SK-N-SH treated with all-trans-retinoic acid at 6 μM for 48 hours (cell line): ENCODE results near the gene HNRNPC.

Experiments used
- ATAC-seq: fragments of 200-7000 bp; cut with Tn5 transposase; 3 replicates; pipeline ENCODE4 v1.9.1; 2020; ENCODE audit warnings: mild to moderate bottlenecking, moderate library complexity
- ARNTL ChIP-seq: fragments of 450-650 bp; formaldehyde crosslinking; IDR thresholded peaks from 2 replicates; pipeline ENCODE4 v1.5.0; 2020; ENCODE audit warnings: low read depth, mild to moderate bottlenecking, moderate library complexity, borderline replicate concordance
- BACH2 ChIP-seq: fragments of 250-450 bp; sonication (Bioruptor Pico); IDR thresholded peaks from 2 replicates; pipeline ENCODE4 v1.9.0; 2021; ENCODE audit warnings: mild to moderate bottlenecking, borderline replicate concordance
- CSDC2 ChIP-seq: fragments of 250-450 bp; sonication (Bioruptor Pico); IDR thresholded peaks from 2 replicates; pipeline ENCODE4 v1.5.0; 2020; ENCODE audit warnings: mild to moderate bottlenecking, moderate library complexity
- ESRRG ChIP-seq: fragments of 250-450 bp; sonication (Bioruptor Pico); IDR thresholded peaks from 2 replicates; pipeline ENCODE4 v1.6.1; 2021; ENCODE audit warnings: mild to moderate bottlenecking
- GLIS3 ChIP-seq: fragments of 250-450 bp; sonication (Bioruptor Pico); IDR thresholded peaks from 2 replicates; pipeline ENCODE4 v1.5.0; 2020; ENCODE audit warnings: mild to moderate bottlenecking, moderate library complexity
- ISL1 ChIP-seq: fragments of 250-450 bp; sonication (Bioruptor Pico); IDR thresholded peaks from 2 replicates; pipeline ENCODE4 v2.1.2; 2022; ENCODE audit warnings: mild to moderate bottlenecking, moderate library complexity
- OSR1 ChIP-seq: fragments of 250-450 bp; sonication (Bioruptor Pico); IDR thresholded peaks from 2 replicates; pipeline ENCODE4 v1.8.0; 2022; ENCODE audit warnings: moderate library complexity, mild to moderate bottlenecking, inconsistent platforms
- PPARA ChIP-seq: fragments of 250-450 bp; sonication (Bioruptor Pico); IDR thresholded peaks from 2 replicates; pipeline ENCODE4 v1.5.0; 2020; ENCODE audit warnings: mild to moderate bottlenecking, borderline replicate concordance
- RARB ChIP-seq: fragments of 250-450 bp; sonication (Bioruptor Pico); IDR thresholded peaks from 2 replicates; pipeline ENCODE4 v1.8.0; 2021; ENCODE audit warnings: mild to moderate bottlenecking, moderate library complexity
- SNAI2 ChIP-seq: fragments of 250-450 bp; sonication (Bioruptor Pico); IDR thresholded peaks from 2 replicates; pipeline ENCODE4 v1.5.0; 2020; ENCODE audit warnings: mild to moderate bottlenecking, moderate library complexity
- TCF4 ChIP-seq: fragments of 250-450 bp; sonication (Bioruptor Pico); IDR thresholded peaks from 2 replicates; pipeline ENCODE4 v1.8.0; 2021; ENCODE audit warnings: mild to moderate bottlenecking, moderate library complexity, borderline replicate concordance
- TOX ChIP-seq: fragments of 250-450 bp; sonication (Bioruptor Pico); IDR thresholded peaks from 2 replicates; pipeline ENCODE4 v1.8.0; 2021; ENCODE audit warnings: mild to moderate bottlenecking, moderate library complexity, borderline replicate concordance
- ZC3H10 ChIP-seq: fragments of 250-450 bp; sonication (Bioruptor Pico); IDR thresholded peaks from 2 replicates; pipeline ENCODE4 v1.5.1; 2021; ENCODE audit warnings: mild to moderate bottlenecking, moderate library complexity
- ZFP3 ChIP-seq: fragments of 250-450 bp; sonication (Bioruptor Pico); IDR thresholded peaks from 2 replicates; pipeline ENCODE4 v1.5.0; 2020; ENCODE audit warnings: mild to moderate bottlenecking, moderate library complexity
- ZFP30 ChIP-seq: fragments of 450-650 bp; formaldehyde crosslinking; IDR thresholded peaks from 2 replicates; pipeline ENCODE4 v1.5.0; 2022; ENCODE audit warnings: mild to moderate bottlenecking, moderate library complexity
- ZNF565 ChIP-seq: fragments of 450-650 bp; formaldehyde crosslinking; conservative IDR thresholded peaks from 2 replicates; pipeline ENCODE4 v1.5.0; 2020; ENCODE audit warnings: low read depth, mild to moderate bottlenecking, moderate library complexity
- ZNF70 ChIP-seq: fragments of 450-650 bp; formaldehyde crosslinking; IDR thresholded peaks from 2 replicates; pipeline ENCODE4 v1.5.0; 2020; ENCODE audit warnings: mild to moderate bottlenecking, moderate library complexity
- ZNF8 ChIP-seq: fragments of 450-650 bp; formaldehyde crosslinking; IDR thresholded peaks from 2 replicates; pipeline ENCODE4 v1.5.0; 2020; ENCODE audit warnings: mild to moderate bottlenecking, moderate library complexity
- TF ChIP-seq, protein P1 (sequence below): fragments of 250-450 bp; sonication (Bioruptor Pico); IDR thresholded peaks from 2 replicates; pipeline ENCODE4 v1.5.1; 2020; ENCODE audit warnings: low read depth, mild to moderate bottlenecking, moderate library complexity
- TF ChIP-seq, protein P2 (sequence below): fragments of 250-450 bp; sonication (Bioruptor Pico); IDR thresholded peaks from 2 replicates; pipeline ENCODE4 v1.8.0; 2021; ENCODE audit warnings: low read depth, mild to moderate bottlenecking, moderate library complexity, borderline replicate concordance
- TF ChIP-seq, protein P3 (sequence below): fragments of 250-450 bp; sonication (Bioruptor Pico); IDR thresholded peaks from 2 replicates; pipeline ENCODE4 v1.5.0; 2020; ENCODE audit warnings: mild to moderate bottlenecking, moderate library complexity

HNRNPC gene

DNA sequence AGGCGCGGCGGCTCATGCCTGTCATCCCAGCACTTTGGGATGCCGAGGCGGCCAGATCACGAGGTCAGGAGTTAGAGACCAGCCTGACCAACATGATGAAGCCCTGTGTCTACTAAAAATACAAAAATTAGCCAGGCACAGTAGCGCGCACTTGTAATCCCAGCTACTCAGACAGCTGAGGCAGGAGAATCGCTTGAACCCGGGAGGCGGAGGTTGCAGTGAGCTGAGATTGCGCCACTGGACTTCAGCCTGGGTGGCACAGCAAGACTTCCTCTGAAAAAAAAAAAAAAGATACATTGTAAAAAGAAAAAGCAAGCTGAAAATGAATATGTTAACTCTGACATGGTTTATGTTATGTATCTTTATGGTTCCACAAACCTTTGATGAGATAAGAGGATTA lies 44.3 kb upstream of the HNRNPC start:
- TF ChIP-seq ZFP3 (CRISPR knock-in tag), result no peak
- no peak for TF ChIP-seq BACH2 (CRISPR knock-in tag)
- TF ChIP-seq GLIS3 (CRISPR knock-in tag), result no peak
- no peak for TF ChIP-seq TOX (CRISPR knock-in tag)
- no peak for TF ChIP-seq ZC3H10 (CRISPR knock-in tag)
- TF ChIP-seq OSR1 (CRISPR knock-in tag), result no peak
- no peak for TF ChIP-seq SNAI2 (CRISPR knock-in tag)
- no peak for TF ChIP-seq RARB (CRISPR knock-in tag)
- TF ChIP-seq ZNF8 (CRISPR knock-in tag), result no peak
- TF ChIP-seq ZNF70, result no peak
- no peak for TF ChIP-seq ARNTL (CRISPR knock-in tag)
- TF ChIP-seq ESRRG (CRISPR knock-in tag), result no peak
- no peak for TF ChIP-seq CSDC2 (CRISPR knock-in tag)
- TF ChIP-seq ZNF565 (CRISPR knock-in tag), result no peak
- no peak for ATAC-seq

DNA sequence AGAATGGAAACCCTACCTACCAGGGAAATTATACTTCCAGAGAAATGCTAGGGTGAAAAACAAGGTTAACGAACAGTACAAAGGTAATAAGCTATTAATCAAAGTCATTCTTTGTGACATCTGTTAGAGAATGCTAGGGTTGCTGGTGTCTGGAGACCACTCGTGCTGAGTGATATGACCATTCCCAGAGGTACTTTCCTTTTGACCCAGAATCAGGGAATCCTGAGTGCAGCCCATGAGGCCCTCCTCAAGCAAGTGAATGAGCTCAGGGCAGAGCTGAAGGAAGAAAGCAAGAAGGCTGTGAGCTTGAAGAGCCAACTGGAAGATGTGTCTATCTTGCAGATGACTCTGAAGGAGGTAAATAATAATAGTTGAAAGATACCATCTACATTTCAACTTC lies 42.4 kb upstream of the HNRNPC start:
- TF ChIP-seq GLIS3 (CRISPR knock-in tag), result no peak
- TF ChIP-seq ZNF565 (CRISPR knock-in tag), result no peak
- no peak for TF ChIP-seq ZFP30 (CRISPR knock-in tag)
- TF ChIP-seq BACH2 (CRISPR knock-in tag), result no peak
- TF ChIP-seq RARB (CRISPR knock-in tag), result no peak
- TF ChIP-seq ZC3H10 (CRISPR knock-in tag), result no peak
- no peak for TF ChIP-seq ZNF70
- ATAC-seq, result no peak

DNA sequence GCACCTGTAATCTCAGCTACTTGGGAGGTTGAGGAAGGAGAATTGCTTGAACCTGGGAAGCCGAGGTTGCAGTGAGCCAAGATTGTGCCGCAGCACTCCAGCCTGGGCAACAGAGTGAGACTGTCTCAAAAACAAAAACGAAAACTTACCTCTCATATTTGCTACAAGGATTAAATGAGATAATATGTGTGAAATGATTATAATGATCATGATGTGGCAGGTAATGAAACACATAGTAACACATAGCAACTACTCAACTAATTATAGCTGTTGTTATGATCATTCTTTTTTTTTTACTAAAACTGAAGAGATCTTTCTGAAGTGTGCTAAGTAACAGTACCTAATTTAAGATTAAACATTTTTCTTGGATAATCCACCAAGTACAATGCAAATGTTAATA lies 40.7 kb upstream of the HNRNPC start:
- ATAC-seq, result no peak
- TF ChIP-seq TOX (CRISPR knock-in tag) (no peak), ZC3H10 (CRISPR knock-in tag) (no peak), PPARA (CRISPR knock-in tag) (no peak), ZNF8 (CRISPR knock-in tag) (no peak), ZNF565 (CRISPR knock-in tag) (no peak), RARB (CRISPR knock-in tag) (no peak)
- TF ChIP-seq, protein P1, sequence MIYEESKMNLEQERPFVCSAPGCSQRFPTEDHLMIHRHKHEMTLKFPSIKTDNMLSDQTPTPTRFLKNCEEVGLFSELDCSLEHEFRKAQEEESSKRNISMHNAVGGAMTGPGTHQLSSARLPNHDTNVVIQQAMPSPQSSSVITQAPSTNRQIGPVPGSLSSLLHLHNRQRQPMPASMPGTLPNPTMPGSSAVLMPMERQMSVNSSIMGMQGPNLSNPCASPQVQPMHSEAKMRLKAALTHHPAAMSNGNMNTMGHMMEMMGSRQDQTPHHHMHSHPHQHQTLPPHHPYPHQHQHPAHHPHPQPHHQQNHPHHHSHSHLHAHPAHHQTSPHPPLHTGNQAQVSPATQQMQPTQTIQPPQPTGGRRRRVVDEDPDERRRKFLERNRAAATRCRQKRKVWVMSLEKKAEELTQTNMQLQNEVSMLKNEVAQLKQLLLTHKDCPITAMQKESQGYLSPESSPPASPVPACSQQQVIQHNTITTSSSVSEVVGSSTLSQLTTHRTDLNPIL, result no peak

DNA sequence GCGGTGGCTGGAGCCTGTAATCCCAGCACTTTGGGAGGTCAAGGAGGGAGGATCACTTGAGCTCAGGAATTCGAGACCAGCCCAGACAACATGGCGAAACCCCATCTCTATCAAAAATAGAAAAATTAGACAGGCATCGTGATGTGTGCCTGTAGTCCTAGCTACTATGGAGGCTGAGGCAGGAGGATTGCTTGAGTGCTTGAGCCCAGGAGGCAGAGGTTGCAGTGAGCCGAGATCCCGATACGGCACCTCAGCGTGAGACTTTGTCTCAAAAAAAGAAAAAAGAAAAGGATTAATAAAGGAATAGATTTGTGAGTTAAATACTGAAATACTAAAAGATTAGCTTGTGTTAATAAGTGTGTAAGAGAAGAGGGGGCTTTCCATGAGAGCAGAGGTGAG lies 40.0 kb upstream of the HNRNPC start:
- TF ChIP-seq ARNTL (CRISPR knock-in tag), result no peak
- no peak for TF ChIP-seq BACH2 (CRISPR knock-in tag)
- ATAC-seq, result no peak

DNA sequence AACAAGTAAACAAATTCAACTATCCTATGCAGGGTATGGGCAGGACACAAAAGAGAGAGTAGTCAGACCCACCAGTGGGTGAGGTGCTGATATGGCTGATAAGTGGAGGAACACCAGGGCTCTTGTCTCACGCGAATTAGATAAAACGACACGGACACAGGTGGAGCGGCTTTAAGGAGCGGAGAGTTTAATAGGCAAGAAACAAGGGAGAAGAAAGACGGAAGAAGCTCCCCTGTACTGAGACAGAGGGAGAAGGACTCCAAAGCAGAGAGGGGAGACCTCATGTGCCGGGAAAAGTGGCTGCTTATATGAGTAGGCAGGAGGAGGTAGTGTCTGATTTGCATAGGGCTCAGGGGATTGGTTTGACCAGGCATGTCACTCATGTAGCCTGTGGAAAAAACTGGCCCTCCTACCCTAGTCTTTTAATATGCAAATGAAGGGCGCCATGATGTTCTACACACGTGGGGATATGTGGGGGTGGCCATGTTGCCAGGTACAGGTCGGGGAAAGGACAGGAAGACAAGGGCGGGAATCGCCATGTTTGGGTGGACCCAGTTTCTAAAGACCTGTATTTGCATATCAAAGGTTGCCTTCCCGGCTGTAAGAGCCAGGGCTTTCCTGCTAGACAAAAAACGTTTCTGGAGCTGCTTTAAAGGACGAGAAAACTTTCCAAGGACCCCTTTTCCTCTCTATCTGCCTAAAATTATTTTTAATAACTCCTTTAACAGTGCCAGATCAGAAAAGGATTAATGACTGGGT lies 39.4 kb upstream of the HNRNPC start:
- TF ChIP-seq ZNF565 (CRISPR knock-in tag) (no peak), ESRRG (CRISPR knock-in tag) (no peak), SNAI2 (CRISPR knock-in tag) (no peak), RARB (CRISPR knock-in tag) (no peak), ISL1 (no peak), ARNTL (CRISPR knock-in tag) (no peak), ZFP30 (CRISPR knock-in tag) (no peak), PPARA (CRISPR knock-in tag) (no peak), CSDC2 (CRISPR knock-in tag) (no peak), TCF4 (CRISPR knock-in tag) (no peak)
- TF ChIP-seq, protein P2, sequence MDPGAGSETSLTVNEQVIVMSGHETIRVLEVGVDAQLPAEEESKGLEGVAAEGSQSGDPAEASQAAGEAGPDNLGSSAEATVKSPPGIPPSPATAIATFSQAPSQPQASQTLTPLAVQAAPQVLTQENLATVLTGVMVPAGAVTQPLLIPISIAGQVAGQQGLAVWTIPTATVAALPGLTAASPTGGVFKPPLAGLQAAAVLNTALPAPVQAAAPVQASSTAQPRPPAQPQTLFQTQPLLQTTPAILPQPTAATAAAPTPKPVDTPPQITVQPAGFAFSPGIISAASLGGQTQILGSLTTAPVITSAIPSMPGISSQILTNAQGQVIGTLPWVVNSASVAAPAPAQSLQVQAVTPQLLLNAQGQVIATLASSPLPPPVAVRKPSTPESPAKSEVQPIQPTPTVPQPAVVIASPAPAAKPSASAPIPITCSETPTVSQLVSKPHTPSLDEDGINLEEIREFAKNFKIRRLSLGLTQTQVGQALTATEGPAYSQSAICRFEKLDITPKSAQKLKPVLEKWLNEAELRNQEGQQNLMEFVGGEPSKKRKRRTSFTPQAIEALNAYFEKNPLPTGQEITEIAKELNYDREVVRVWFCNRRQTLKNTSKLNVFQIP (CRISPR knock-in tag), result no peak
- TF ChIP-seq, all 23 proteins: peak for 0
- ATAC-seq, result no peak

DNA sequence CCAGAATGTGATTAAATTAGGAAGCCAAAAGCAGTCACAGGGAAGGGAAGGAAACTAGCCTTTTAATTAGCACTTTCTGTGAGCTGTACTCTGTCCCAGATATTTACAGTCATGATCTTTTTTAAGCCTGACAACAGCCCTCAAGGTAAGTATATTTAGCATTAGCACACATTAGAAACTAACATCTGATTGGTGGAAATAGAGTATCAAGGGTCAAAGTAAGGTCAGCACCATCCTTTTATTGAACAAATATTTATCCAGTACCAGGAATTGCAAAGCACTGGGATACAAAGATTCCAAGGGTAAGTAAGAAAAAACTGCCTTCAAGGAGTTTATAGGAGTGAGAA lies 38.9 kb upstream of the HNRNPC start:
- no peak for ATAC-seq
- no peak for TF ChIP-seq ZFP3 (CRISPR knock-in tag)
- no peak for TF ChIP-seq PPARA (CRISPR knock-in tag)
- TF ChIP-seq TOX (CRISPR knock-in tag), result no peak
- TF ChIP-seq OSR1 (CRISPR knock-in tag), result no peak
- no peak for TF ChIP-seq ISL1
- no peak for TF ChIP-seq GLIS3 (CRISPR knock-in tag)
- TF ChIP-seq, protein P3, sequence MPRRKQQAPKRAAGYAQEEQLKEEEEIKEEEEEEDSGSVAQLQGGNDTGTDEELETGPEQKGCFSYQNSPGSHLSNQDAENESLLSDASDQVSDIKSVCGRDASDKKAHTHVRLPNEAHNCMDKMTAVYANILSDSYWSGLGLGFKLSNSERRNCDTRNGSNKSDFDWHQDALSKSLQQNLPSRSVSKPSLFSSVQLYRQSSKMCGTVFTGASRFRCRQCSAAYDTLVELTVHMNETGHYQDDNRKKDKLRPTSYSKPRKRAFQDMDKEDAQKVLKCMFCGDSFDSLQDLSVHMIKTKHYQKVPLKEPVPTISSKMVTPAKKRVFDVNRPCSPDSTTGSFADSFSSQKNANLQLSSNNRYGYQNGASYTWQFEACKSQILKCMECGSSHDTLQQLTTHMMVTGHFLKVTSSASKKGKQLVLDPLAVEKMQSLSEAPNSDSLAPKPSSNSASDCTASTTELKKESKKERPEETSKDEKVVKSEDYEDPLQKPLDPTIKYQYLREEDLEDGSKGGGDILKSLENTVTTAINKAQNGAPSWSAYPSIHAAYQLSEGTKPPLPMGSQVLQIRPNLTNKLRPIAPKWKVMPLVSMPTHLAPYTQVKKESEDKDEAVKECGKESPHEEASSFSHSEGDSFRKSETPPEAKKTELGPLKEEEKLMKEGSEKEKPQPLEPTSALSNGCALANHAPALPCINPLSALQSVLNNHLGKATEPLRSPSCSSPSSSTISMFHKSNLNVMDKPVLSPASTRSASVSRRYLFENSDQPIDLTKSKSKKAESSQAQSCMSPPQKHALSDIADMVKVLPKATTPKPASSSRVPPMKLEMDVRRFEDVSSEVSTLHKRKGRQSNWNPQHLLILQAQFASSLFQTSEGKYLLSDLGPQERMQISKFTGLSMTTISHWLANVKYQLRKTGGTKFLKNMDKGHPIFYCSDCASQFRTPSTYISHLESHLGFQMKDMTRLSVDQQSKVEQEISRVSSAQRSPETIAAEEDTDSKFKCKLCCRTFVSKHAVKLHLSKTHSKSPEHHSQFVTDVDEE, result no peak
- TF ChIP-seq CSDC2 (CRISPR knock-in tag), result no peak
- no peak for TF ChIP-seq ZNF70
- no peak for TF ChIP-seq ZC3H10 (CRISPR knock-in tag)
- TF ChIP-seq, protein P2 (CRISPR knock-in tag), result no peak
